ENCODE measurements around the gene ORAI1.

Gene ORAI1

DNA sequence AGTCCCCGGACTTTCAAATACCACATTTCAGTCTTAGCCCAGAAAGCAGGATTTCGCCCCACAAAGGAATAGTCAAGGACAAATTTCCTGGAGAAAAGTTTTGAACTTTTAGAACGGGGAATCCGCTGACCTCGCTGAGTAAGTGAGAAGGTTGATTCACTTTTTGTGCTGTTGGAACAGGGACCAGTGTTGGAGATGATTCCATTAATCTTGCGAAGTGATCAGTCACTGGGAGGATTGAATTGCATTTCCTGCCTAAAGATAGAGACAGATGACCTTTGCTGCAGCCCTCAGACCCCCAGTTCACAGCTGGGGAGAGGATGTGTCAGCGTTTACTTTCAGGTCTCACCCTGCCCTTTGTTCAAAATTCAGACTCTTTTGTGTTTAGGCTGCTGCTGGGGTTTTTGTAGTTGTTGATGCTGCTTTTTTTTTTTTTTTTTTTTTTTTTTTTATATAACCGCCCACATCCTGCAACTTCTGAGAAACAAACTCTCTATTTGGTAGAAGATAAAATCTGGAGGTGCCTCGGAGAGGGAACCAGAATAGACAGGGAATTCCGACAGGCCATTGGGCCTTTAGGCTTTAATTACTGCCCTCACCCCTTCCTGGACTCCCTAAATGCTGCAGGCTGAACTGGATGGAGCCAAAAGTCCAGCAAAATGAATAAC, 35.7 kb upstream of the ORAI1 start:
- H3K4me3 ChIP-seq (ENCODE audit: low read depth, low read length), result no peak overlapping the region
- TF ChIP-seq, protein P1, sequence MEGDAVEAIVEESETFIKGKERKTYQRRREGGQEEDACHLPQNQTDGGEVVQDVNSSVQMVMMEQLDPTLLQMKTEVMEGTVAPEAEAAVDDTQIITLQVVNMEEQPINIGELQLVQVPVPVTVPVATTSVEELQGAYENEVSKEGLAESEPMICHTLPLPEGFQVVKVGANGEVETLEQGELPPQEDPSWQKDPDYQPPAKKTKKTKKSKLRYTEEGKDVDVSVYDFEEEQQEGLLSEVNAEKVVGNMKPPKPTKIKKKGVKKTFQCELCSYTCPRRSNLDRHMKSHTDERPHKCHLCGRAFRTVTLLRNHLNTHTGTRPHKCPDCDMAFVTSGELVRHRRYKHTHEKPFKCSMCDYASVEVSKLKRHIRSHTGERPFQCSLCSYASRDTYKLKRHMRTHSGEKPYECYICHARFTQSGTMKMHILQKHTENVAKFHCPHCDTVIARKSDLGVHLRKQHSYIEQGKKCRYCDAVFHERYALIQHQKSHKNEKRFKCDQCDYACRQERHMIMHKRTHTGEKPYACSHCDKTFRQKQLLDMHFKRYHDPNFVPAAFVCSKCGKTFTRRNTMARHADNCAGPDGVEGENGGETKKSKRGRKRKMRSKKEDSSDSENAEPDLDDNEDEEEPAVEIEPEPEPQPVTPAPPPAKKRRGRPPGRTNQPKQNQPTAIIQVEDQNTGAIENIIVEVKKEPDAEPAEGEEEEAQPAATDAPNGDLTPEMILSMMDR (IDR thresholded peaks at IDR 0.05; ENCODE audit: low read depth, low read length), result no peak
- TF ChIP-seq POLR2A (IDR thresholded peaks at IDR 0.05; ENCODE audit: extremely low read depth, insufficient read length) (no peak), MYC (IDR thresholded peaks at IDR 0.05; ENCODE audit: low read depth, low read length) (no peak)
- TF ChIP-seq, protein P2, sequence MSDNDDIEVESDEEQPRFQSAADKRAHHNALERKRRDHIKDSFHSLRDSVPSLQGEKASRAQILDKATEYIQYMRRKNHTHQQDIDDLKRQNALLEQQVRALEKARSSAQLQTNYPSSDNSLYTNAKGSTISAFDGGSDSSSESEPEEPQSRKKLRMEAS (IDR thresholded peaks at IDR 0.05; ENCODE audit: low read depth, low read length), result no peak
- peak; percentile 39 for DNase-seq (ENCODE audit: low read depth)

DNA sequence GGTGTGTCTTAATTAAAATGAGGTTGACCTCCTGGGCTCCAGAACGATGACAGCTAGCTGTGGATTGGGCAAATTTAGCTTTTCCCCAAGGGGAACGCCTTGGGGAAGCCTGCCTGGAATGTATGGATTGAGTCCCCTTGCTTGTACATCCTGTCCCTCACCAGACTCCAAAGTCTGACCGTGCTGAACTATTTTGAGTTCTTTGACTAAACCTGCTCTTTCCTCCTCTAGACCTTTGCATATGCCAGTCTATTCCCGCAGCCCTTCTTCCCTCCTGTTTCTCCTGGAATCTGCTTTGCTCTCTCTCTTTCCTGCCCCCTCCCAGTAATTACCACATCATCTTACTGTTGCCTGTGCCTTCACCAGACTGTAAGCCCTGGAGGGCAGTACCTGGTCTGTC, 34.0 kb upstream of the ORAI1 start:
- no peak for TF ChIP-seq POLR2A (IDR thresholded peaks at IDR 0.05; ENCODE audit: extremely low read depth, insufficient read length)
- no peak for TF ChIP-seq MYC (IDR thresholded peaks at IDR 0.05; ENCODE audit: low read depth, low read length)
- no peak overlapping the region for H3K4me3 ChIP-seq (ENCODE audit: low read depth, low read length)
- no peak for DNase-seq (ENCODE audit: low read depth)

DNA sequence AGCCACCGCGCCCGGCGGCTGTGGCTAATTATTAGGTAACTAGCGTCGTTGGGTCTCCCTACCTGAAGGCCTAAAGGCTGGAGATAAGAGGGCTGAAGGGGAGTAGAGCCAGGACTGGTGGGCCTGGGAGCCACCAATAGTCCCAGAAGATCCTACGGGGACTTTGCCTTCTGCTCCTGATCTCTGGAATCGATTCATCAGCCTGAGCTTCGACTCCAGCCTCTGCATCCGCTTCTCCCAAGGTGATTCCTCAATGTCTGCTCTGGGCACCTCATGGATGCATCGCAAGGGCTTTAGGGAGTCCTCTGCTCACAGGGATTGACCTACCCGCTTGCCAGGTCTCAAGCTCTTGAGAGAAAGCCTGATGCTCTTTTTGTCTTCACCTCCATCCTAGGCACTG, 30.8 kb upstream of the ORAI1 start:
- no peak for DNase-seq (ENCODE audit: low read depth)
- TF ChIP-seq, protein P1 (IDR thresholded peaks at IDR 0.05; ENCODE audit: low read depth, low read length), result no peak
- TF ChIP-seq POLR2A (IDR thresholded peaks at IDR 0.05; ENCODE audit: extremely low read depth, insufficient read length), result no peak
- TF ChIP-seq MYC (IDR thresholded peaks at IDR 0.05; ENCODE audit: low read depth, low read length), result no peak
- TF ChIP-seq, protein P2 (IDR thresholded peaks at IDR 0.05; ENCODE audit: low read depth, low read length), result no peak
- H3K4me3 ChIP-seq (ENCODE audit: low read depth, low read length), result no peak overlapping the region

DNA sequence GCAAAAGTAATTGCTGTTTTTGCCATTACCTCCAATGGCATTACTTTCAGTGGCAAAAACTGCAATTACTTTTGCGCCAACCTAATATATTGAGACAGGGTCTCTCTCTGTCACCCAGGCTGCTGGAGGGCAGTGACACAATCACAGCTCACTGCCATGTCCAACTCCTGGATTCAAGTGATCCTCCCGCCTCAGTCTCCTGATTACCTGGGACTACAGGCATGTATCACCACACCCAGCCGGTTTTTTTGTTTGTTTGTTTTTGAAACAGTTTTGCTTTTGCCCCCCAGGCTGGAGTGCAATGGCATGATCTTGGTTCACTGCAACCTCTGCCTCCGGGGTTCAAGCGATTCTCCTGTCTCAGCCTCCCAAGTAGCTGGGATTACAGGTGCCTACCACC, 29.8 kb upstream of the ORAI1 start:
- TF ChIP-seq, protein P1 (IDR thresholded peaks at IDR 0.05; ENCODE audit: low read depth, low read length), result no peak
- no peak for TF ChIP-seq MYC (IDR thresholded peaks at IDR 0.05; ENCODE audit: low read depth, low read length)
- TF ChIP-seq, protein P2 (IDR thresholded peaks at IDR 0.05; ENCODE audit: low read depth, low read length), result no peak
- no peak for TF ChIP-seq POLR2A (IDR thresholded peaks at IDR 0.05; ENCODE audit: extremely low read depth, insufficient read length)
- no peak overlapping the region for H3K4me3 ChIP-seq (ENCODE audit: low read depth, low read length)

DNA sequence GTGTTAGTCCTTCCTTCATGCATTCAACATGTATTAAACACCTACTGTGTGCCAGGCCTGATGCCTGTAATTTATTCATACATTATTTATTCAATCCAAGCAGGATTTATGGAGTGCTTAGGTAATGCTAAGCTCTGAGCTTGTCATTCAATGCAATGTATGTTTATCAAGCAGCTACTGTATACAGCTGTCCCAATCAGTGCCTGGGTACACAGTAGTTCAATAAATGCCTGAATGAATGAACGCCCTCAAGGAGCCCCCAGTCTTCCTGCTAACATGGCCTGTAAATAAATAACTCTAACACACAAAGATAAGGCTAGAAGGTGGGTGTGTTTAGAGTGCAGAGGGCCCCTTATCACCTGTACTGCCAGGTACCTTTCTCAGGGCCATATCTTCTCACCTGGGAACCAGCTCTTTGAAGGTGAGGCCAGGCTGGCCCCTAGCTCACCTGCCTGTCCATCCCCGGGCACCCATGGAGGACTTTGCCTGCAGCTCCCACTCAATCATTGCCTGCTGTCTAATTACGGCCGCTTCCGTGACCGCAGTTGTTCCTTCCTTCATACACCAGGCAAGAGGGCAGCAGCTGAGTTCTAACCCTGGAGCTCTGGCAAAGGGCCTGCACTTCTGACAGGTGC, 25.5 kb upstream of the ORAI1 start:
- H3K4me3 ChIP-seq (ENCODE audit: low read depth, low read length), result no peak overlapping the region
- no peak for DNase-seq (ENCODE audit: low read depth)
- no peak for TF ChIP-seq MYC (IDR thresholded peaks at IDR 0.05; ENCODE audit: low read depth, low read length)
- TF ChIP-seq, protein P2 (IDR thresholded peaks at IDR 0.05; ENCODE audit: low read depth, low read length), result no peak
- TF ChIP-seq POLR2A (IDR thresholded peaks at IDR 0.05; ENCODE audit: extremely low read depth, insufficient read length), result no peak
- TF ChIP-seq, protein P1 (IDR thresholded peaks at IDR 0.05; ENCODE audit: low read depth, low read length), result no peak

More for the DNA sequence above, 29.8 kb upstream of the ORAI1 start:
- no peak for DNase-seq (ENCODE audit: low read depth)

DNA sequence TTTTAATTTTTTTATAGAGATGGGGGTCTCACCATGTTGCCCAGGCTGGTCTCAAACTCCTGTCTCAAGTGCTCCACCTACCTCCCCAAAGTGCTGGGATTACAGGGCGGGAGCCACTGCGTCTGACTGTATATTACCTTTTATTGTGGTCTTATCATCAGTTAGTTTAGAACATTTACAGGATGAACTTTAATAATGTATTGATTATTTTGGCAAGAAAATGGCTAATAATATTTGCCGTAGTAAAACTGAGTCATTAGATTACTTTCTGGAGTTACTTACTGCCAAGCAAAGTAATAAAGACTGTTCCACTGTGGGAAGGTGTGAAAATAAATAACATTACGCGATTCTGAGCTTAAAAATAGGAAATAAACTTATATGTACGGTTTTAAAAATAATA, 23.6 kb upstream of the ORAI1 start:
- no peak for DNase-seq (ENCODE audit: low read depth)
- no peak overlapping the region for H3K4me3 ChIP-seq (ENCODE audit: low read depth, low read length)
- TF ChIP-seq, protein P2 (IDR thresholded peaks at IDR 0.05; ENCODE audit: low read depth, low read length), result no peak
- TF ChIP-seq POLR2A (IDR thresholded peaks at IDR 0.05; ENCODE audit: extremely low read depth, insufficient read length), result no peak
- TF ChIP-seq, protein P1 (IDR thresholded peaks at IDR 0.05; ENCODE audit: low read depth, low read length), result no peak
- no peak for TF ChIP-seq MYC (IDR thresholded peaks at IDR 0.05; ENCODE audit: low read depth, low read length)

Measured in NB4 (cell line).